Suppressor macrophage treated with lipopolysaccharide for 4 hours (primary cell): ENCODE measurements around the gene MVB12B.

Source experiments
- DNase-seq: peaks from one replicate; pipeline ENCODE4 v3.0.0-alpha.2; 2020

MVB12B gene

GRCh38 chr9:126363847-126364671, 37.4 kb downstream of the MVB12B start:
- no peak for DNase-seq

- no peak for DNase-seq
These were observed 39.2 kb downstream of the MVB12B start for GRCh38 chr9:126365780-126366179.

GRCh38 chr9:126366366-126367011, 39.9 kb downstream of the MVB12B start:
- DNase-seq: no peak

GRCh38 chr9:126367139-126367538, 40.5 kb downstream of the MVB12B start:
- no peak for DNase-seq

- DNase-seq: no peak
These were observed 41.0 kb downstream of the MVB12B start for GRCh38 chr9:126367616-126368015.

GRCh38 chr9:126368020-126368419, 41.4 kb downstream of the MVB12B start:
- DNase-seq: no peak

- no peak for DNase-seq
These were observed 44.6 kb downstream of the MVB12B start for GRCh38 chr9:126371007-126371870.

GRCh38 chr9:126372716-126373115, 46.1 kb downstream of the MVB12B start:
- no peak for DNase-seq

- no peak for DNase-seq
These were observed 46.6 kb downstream of the MVB12B start for GRCh38 chr9:126373241-126373640.

GRCh38 chr9:126374366-126374781, 47.7 kb downstream of the MVB12B start:
- no peak for DNase-seq

- DNase-seq: peak; percentile 45
These were observed 48.8 kb downstream of the MVB12B start for GRCh38 chr9:126375386-126375785.

GRCh38 chr9:126376311-126377175, 49.9 kb downstream of the MVB12B start:
- DNase-seq: no peak

- DNase-seq: no peak
These were observed 50.5 kb downstream of the MVB12B start for GRCh38 chr9:126377176-126377509.

GRCh38 chr9:126377536-126377935, 50.9 kb downstream of the MVB12B start:
- DNase-seq: no peak

GRCh38 chr9:126378761-126379160, 52.1 kb downstream of the MVB12B start:
- no peak for DNase-seq

- DNase-seq: no peak
These were observed 53.2 kb downstream of the MVB12B start for GRCh38 chr9:126379661-126380360.

GRCh38 chr9:126380447-126380846, 53.8 kb downstream of the MVB12B start:
- no peak for DNase-seq

GRCh38 chr9:126381195-126381594, 54.6 kb downstream of the MVB12B start:
- no peak for DNase-seq

GRCh38 chr9:126383406-126384046, 56.9 kb downstream of the MVB12B start:
- peak; percentile 52 for DNase-seq

- no peak for DNase-seq
These were observed 58.3 kb downstream of the MVB12B start for GRCh38 chr9:126384926-126385325.

GRCh38 chr9:126386088-126386487, 59.5 kb downstream of the MVB12B start:
- no peak for DNase-seq
